Mucosa of descending colon (tissue), 3 donors: ENCODE results near the gene SPRR4. TPM values are rescaled to one million over a fixed set of nuclear protein-coding genes. Genes with fewer than 3 reads are reported as not detected.

ENCODE experiments used
- ATAC-seq: fragments of 200-7000 bp; cut with Tn5 transposase; one replicate; pipeline ENCODE4 v1.9.1; 2020; ENCODE audit warnings: mild to moderate bottlenecking, moderate library complexity
- DNase-seq, 3 donors: peaks; one replicate each; pipeline ENCODE4 v3.0.0-alpha.2; 2020
- H3K36me3 ChIP-seq: fragments of 200-600 bp; one replicate; pipeline ENCODE4 v1.8.0; 2021; ENCODE audit warnings: low read depth, mild to moderate bottlenecking
- H3K4me1 ChIP-seq: fragments of 200-600 bp; one replicate; pipeline ENCODE4 v1.8.0; 2021; ENCODE audit warnings: low read depth, mild to moderate bottlenecking
- H3K4me3 ChIP-seq: fragments of 200-600 bp; one replicate; pipeline ENCODE4 v1.8.0; 2021; ENCODE audit warnings: mild to moderate bottlenecking
- H3K9me3 ChIP-seq: fragments of 200-600 bp; one replicate; pipeline ENCODE4 v1.8.0; 2021; ENCODE audit warnings: mild to moderate bottlenecking
- intact Hi-C, 2 donors: fragments of 100-400 bp; cut with DNase I in 1 of 2; cut with micrococcal nuclease in 1 of 2; formaldehyde crosslinking; loops; one replicate each; pipeline versions ENCODE4 v1.11.0 to v1.11.1; 2022; cut with DNase I, micrococcal nuclease
- long read RNA-seq, 2 donors: library from polyadenylated mRNA; unstranded; transcript quantifications; one replicate each; pipeline ENCODE4 v2.0.0, GENCODE V29; 2019 to 2021
- total RNA-seq, 3 donors: library from RNA; stranded (reverse); fragmentation: NEBNext Ultra II Directional in 2 of 3; extraction: Animal tissue kit (Norgen Biotek cat#: 25700) in 2 of 3; gene quantifications; one replicate each; pipeline versions ENCODE4 v1.2.1 to v1.2.4, GENCODE V29; 2021 to 2023
- TF ChIP-seq, protein P1 (sequence below): fragments of 200-600 bp; IDR thresholded peaks from one replicate; pipeline ENCODE4 v1.8.0; 2022; ENCODE audit warnings: antibody characterized with exemption, mild to moderate bottlenecking
- donor health status: DM: no; HTN: no; CAD: no; lungs with moderate emphysema.
- donor health status: DM: no; HTN: no; CAD: no.
- donor health status: DM: no; HTN: yes; CAD: no.

SPRR4 gene, protein sequence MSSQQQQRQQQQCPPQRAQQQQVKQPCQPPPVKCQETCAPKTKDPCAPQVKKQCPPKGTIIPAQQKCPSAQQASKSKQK
- not detected for total RNA-seq
- long read RNA-seq, donor 1 = 0 reads
- long read RNA-seq, donor 2 = 0 reads

DNA sequence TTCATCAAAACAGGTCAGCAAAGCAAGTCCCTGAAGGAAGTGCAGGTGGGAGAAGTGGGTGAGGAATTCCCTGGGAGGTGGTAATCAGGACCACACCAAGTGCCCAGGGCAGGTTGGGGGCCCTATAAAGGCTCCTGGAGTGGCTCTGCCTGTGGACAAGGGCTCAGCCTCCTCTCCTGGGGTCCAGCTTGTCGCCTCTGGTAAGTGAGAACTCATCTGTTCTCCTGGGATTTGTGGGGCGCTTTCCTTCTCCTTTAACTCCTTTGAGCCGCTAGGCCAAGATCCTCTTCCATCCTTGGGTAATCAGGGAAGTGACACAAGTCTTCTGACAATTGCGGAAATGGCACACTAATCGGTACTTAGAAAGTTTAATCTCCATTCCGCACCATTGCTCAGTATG is at the start of gene SPRR4:
Gene SPRR4 (plus strand): TSS at position 154 of the 400 bp plus-strand sequence. CDS start 1,243 bp downstream, outside the sequence.
- no peaks in the 10 kb centered on the region for H3K9me3 ChIP-seq
- no peaks in the 10 kb centered on the region for H3K4me1 ChIP-seq
- ATAC-seq (no peak), DNase-seq (no peak)
- intact Hi-C loops = no loop called here
- H3K4me3 ChIP-seq = no peak within 1 kb of the TSS
- no peaks in the 10 kb centered on the region for H3K36me3 ChIP-seq
- TF ChIP-seq, protein P1, sequence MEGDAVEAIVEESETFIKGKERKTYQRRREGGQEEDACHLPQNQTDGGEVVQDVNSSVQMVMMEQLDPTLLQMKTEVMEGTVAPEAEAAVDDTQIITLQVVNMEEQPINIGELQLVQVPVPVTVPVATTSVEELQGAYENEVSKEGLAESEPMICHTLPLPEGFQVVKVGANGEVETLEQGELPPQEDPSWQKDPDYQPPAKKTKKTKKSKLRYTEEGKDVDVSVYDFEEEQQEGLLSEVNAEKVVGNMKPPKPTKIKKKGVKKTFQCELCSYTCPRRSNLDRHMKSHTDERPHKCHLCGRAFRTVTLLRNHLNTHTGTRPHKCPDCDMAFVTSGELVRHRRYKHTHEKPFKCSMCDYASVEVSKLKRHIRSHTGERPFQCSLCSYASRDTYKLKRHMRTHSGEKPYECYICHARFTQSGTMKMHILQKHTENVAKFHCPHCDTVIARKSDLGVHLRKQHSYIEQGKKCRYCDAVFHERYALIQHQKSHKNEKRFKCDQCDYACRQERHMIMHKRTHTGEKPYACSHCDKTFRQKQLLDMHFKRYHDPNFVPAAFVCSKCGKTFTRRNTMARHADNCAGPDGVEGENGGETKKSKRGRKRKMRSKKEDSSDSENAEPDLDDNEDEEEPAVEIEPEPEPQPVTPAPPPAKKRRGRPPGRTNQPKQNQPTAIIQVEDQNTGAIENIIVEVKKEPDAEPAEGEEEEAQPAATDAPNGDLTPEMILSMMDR = no peak

DNA sequence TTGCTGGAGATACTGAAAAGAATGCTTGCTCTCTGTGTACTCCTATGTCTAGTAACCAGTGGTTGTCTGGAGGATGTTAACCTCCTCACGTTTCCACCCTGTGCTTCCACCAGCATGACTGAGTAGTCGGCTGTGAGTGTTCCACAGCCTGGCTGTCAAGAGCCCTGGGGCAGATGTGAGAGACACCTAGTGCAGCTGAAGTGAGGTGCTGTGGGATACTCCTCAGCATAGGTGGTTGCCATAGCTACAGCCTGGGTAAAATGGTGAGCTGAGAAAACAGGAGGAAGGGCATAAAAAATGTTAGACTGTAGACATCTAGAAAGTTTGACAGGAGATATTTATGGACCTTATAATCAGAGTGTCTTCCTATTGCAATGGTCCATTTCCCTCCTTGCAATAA is 46.3 kb upstream of the SPRR4 start:
- Histone ChIP-seq H3K4me3 (no peak overlapping the region), H3K4me1 (no peaks in the 10 kb centered on the region), H3K36me3 (no peaks in the 10 kb centered on the region), H3K9me3 (no peaks in the 10 kb centered on the region)
- ATAC-seq (no peak), DNase-seq (no peak)
- TF ChIP-seq, protein P1 = no peak
- intact Hi-C loops = no loop called here

DNA sequence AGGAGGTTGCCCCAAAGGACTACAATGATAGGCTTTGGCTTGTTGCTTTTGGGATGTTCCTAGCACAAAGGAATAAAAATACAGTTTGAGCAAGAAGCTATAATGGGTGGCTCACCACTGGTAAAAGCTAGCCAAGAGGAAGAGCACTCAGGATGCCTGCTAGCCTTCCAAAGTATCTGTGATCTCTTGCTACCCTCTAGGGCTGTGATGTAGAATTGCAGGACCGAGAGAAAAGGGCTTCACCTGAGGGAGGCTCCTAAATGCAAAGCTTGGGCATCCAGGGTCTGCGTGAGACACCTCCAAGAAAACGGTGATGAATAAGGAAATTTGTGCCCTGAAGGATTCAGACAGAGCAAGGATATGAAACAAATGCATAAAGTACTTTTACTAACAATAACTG is 44.4 kb upstream of the SPRR4 start:
- Histone ChIP-seq H3K4me3 (no peak overlapping the region), H3K4me1 (no peaks in the 10 kb centered on the region), H3K9me3 (no peaks in the 10 kb centered on the region), H3K36me3 (no peaks in the 10 kb centered on the region)
- DNase-seq (no peak), ATAC-seq (no peak)
- intact Hi-C loops = no loop called here
- TF ChIP-seq, protein P1 = no peak

DNA sequence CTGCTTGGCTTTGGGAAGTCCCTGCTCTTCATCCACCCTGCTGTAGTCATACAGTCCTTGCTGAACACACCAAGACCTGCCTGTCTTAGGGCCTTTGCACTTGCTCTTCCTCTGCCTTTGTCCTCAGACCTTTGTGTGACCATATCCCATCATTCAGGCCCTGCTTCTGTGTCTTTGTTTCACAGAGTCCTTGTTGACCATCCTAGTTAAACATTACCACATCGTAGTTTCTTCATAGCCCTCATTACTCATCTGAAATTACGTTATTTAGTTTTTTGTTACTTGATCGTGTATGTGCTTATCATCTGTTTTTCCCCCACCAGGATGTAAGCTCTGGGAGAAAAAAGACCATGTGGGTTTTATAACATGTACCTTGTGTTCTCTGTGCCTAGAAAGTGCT is 41.8 kb upstream of the SPRR4 start:
- intact Hi-C loops = no loop called here
- Histone ChIP-seq H3K36me3 (no peaks in the 10 kb centered on the region), H3K4me1 (no peaks in the 10 kb centered on the region), H3K9me3 (no peaks in the 10 kb centered on the region), H3K4me3 (no peak overlapping the region)
- DNase-seq = no peak
- ATAC-seq = no peak
- TF ChIP-seq, protein P1 = no peak

DNA sequence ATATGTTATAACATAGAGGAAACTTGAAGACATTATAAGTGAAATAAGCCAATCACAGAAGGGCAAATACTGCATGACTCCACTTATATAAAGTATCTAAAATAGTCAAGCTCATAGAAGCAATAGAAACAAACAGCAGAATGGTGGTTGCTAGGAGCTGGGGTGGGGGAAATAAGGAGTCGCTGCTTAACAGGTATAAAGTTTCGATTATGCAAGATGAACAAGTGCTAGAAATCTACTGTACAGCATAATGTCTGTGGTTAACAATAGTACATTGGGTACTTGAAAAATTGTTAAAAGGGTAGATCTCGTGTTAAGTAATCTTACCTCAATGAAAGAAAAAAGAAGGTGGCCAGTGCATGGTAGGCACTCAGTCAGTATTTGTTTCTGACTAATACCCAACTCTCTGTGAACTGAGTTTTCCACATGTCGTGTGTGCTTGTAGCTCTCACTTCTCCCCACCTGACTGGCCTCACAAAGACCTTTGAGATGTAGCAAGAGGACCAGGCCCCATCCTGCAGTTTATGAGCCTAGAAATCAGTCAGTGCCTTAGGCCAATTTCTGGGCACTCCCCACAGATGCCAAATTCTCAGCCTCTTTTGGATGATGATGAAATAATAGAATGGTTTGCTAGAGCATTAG is 38.2 kb upstream of the SPRR4 start:
- no peaks in the 10 kb centered on the region for H3K9me3 ChIP-seq
- H3K4me1 ChIP-seq = no peaks in the 10 kb centered on the region
- TF ChIP-seq, protein P1 = no peak
- H3K4me3 ChIP-seq = no peak overlapping the region
- no peaks in the 10 kb centered on the region for H3K36me3 ChIP-seq
- ATAC-seq = no peak
- intact Hi-C loops = no loop called here
- DNase-seq = no peak
